ENCODE measurements around the gene MARVELD1.

MARVELD1 gene

GRCh38 chr10:97766996-97767924 is 53.7 kb downstream of the MARVELD1 start:
- TF ChIP-seq CTCF (IDR thresholded peaks at IDR 0.05; ENCODE audit: low read depth, low read length, missing control alignments): no peak
- DNase-seq (ENCODE audit: extremely low read depth, low read depth): no peak

More at GRCh38 chr10:97766996-97767924, 53.7 kb downstream of the MARVELD1 start:
- H3K4me3 ChIP-seq (replicated peaks; ENCODE audit: low read depth, low read length): no peak overlapping the region
